Adrenal gland (tissue), 12 donors: ENCODE results near the gene PHF12. TPM values are rescaled to one million over a fixed set of nuclear protein-coding genes. Genes with fewer than 3 reads are reported as not detected.

Source experiments
- DNase-seq, 7 donors: peaks; one replicate each; pipeline ENCODE4 v3.0.0-alpha.2; 2019 to 2020
- H3K27ac ChIP-seq, 5 donors: fragments of 200-600 bp; sonication (generic) in 4 of 5; 1 replicate in 3 of 5; 2 replicates in 2 of 5; pipeline versions ENCODE4 v1.5.1 to v1.8.0; 2016 to 2020; ENCODE audit warnings: mild to moderate bottlenecking in 1 of 5
- H3K27me3 ChIP-seq: fragments of 200-600 bp; 2 replicates; pipeline ENCODE4 v1.8.0; 2021
- H3K36me3 ChIP-seq, 2 donors: fragments of 200-600 bp; replicated peaks in 1 of 2; 1 replicate in 1 of 2; 2 replicates in 1 of 2; pipeline versions ENCODE4 v1.5.1 to v1.8.0; 2018 to 2022
- H3K4me1 ChIP-seq, 2 donors: fragments of 200-600 bp; replicated peaks in 1 of 2; 1 replicate in 1 of 2; 2 replicates in 1 of 2; pipeline versions ENCODE4 v1.5.1 to v1.8.0; 2018 to 2021
- H3K4me3 ChIP-seq, 4 donors: fragments of 200-600 bp; sonication (generic) in 3 of 4; one replicate each; pipeline ENCODE4 v1.5.1; 2016 to 2018
- H3K9me3 ChIP-seq, 3 donors: fragments of 200-600 bp; sonication (generic) in 1 of 3; replicated peaks in 1 of 3; 1 replicate in 2 of 3; 2 replicates in 1 of 3; pipeline versions ENCODE4 v1.5.1 to v1.8.0; 2016 to 2021
- CTCF ChIP-seq, 6 experiments: fragments of 450-650 bp in 4 of 6; fragments of 200-600 bp in 2 of 6; sonication (generic) in 1 of 6; IDR thresholded peaks; 1 replicate in 5 of 6; 2 replicates in 1 of 6; pipeline versions ENCODE4 v1.5.1 to v1.8.0; 2016 to 2021; ENCODE audit warnings: antibody characterized with exemption in 6 of 6, mild to moderate bottlenecking in 2 of 6, moderate library complexity in 1 of 6
- POLR2A ChIP-seq, 2 donors: fragments of 450-650 bp; IDR thresholded peaks; one replicate each; pipeline ENCODE4 v1.6.1; 2017; ENCODE audit warnings: antibody characterized with exemption in 2 of 2, mild to moderate bottlenecking in 2 of 2, moderate library complexity in 1 of 2
- WGBS, 4 donors: extraction: QIAGEN DNeasy Blood & Tissue Kit in 2 of 4; methylation state at CpG; one replicate each; pipeline versions ENCODE4 v1.1.5 to v1.1.7; 2013 to 2017; 5-methylcytosine and 5-hydroxymethylcytosine counted together
- intact Hi-C, 2 donors: fragments of 100-400 bp; cut with DNase I; formaldehyde crosslinking; loops; one replicate each; pipeline versions ENCODE4 v1.14.1 to v1.15.0; 2022 to 2023
- polyA plus RNA-seq, 3 donors: library from polyadenylated mRNA; stranded (reverse); fragments of 200-250 nt in 2 of 3; fragments of 350-450 nt in 1 of 3; fragmentation: Illumina TruSeq in 1 of 3; extraction: RNeasy Lipid Tissue Mini Kit (QIAGEN cat#74804) in 1 of 3; gene quantifications; one replicate each; pipeline ENCODE4 v1.2.3, GENCODE V29; 2013 to 2014
- total RNA-seq, 9 donors: library from RNA; depleted of rRNA in 4 of 9; stranded (reverse); fragments of >200 nt in 4 of 9; fragments of 120-200 nt in 1 of 9; fragmentation: NEBNext Ultra II Directional in 1 of 9; extraction: Animal tissue kit (Norgen Biotek cat#: 25700) in 1 of 9; gene quantifications; one replicate each; pipeline versions ENCODE4 v1.1.0 to v1.2.4, GENCODE V29; 2013 to 2023
- donor health status: healthy with polysubstance abuse.
- donor health status: Bipolar disorder and iron deficiency.
- donor health status: DM: yes; HTN: yes; CAD: no.
- donor health status: DM: no; HTN: no; CAD: no.
- donor health status: DM: no; HTN: no; CAD: no.
- donor health status: DM: yes; HTN: yes; CAD: no.

PHF12 gene
- total and polyA plus RNA-seq, 12 donors, result 14.4 to 47.9 (median 26.3) TPM

GRCh38 chr17:28985950-28986713, 34.8 kb upstream of the PHF12 start:
- no peaks in the 10 kb centered on the region for H3K36me3 ChIP-seq
- no peak for DNase-seq
- intact Hi-C loops, result no loop called here
- H3K27ac ChIP-seq, result no peak overlapping the region
- H3K4me1 ChIP-seq, result no peaks in the 10 kb centered on the region
- no peaks in the 10 kb centered on the region for H3K9me3 ChIP-seq
- WGBS, 4 donors, result 37 to 68% (median 53%) methylated on average over 19 to 36 of the region's 36 CpGs
- no peaks in the 10 kb centered on the region for H3K27me3 ChIP-seq
- TF ChIP-seq POLR2A (IDR thresholded peaks at IDR 0.05) (no peak), CTCF (IDR thresholded peaks at IDR 0.05) (no peak)
- H3K4me3 ChIP-seq, result no peak overlapping the region

GRCh38 chr17:28983286-28984230, 32.2 kb upstream of the PHF12 start:
- no peaks in the 10 kb centered on the region for H3K27me3 ChIP-seq
- DNase-seq, result no peak
- no peaks in the 10 kb centered on the region for H3K9me3 ChIP-seq
- intact Hi-C loops, result no loop called here
- TF ChIP-seq CTCF (IDR thresholded peaks at IDR 0.05) (no peak), POLR2A (IDR thresholded peaks at IDR 0.05) (no peak)
- H3K4me1 ChIP-seq, result no peaks in the 10 kb centered on the region
- no peaks in the 10 kb centered on the region for H3K36me3 ChIP-seq
- no peak overlapping the region for H3K4me3 ChIP-seq
- 42 to 72% (median 66%) methylated on average over 5 to 7 of the region's 7 CpGs for WGBS, 4 donors
- no peak overlapping the region for H3K27ac ChIP-seq

GRCh38 chr17:28982131-28982793, 30.9 kb upstream of the PHF12 start:
- intact Hi-C loops, result no loop called here
- H3K9me3 ChIP-seq, result no peaks in the 10 kb centered on the region
- H3K4me3 ChIP-seq, result no peak overlapping the region
- peak in 5 of 7 donors; percentile 23 to 65 (median 44) for DNase-seq
- H3K4me1 ChIP-seq, result no peaks in the 10 kb centered on the region
- H3K36me3 ChIP-seq, result no peaks in the 10 kb centered on the region
- 63 to 73% (median 65%) methylated on average over 11 of the region's 11 CpGs for WGBS, 4 donors
- H3K27me3 ChIP-seq, result no peaks in the 10 kb centered on the region
- peak overlapping the region in 3 of 5 donors; percentile 21 to 86 (median 48) for H3K27ac ChIP-seq
- no peak for TF ChIP-seq CTCF (IDR thresholded peaks at IDR 0.05)
- TF ChIP-seq POLR2A (IDR thresholded peaks at IDR 0.05), result no peak
